ENCODE measurements around the gene TECPR2.

DNA sequence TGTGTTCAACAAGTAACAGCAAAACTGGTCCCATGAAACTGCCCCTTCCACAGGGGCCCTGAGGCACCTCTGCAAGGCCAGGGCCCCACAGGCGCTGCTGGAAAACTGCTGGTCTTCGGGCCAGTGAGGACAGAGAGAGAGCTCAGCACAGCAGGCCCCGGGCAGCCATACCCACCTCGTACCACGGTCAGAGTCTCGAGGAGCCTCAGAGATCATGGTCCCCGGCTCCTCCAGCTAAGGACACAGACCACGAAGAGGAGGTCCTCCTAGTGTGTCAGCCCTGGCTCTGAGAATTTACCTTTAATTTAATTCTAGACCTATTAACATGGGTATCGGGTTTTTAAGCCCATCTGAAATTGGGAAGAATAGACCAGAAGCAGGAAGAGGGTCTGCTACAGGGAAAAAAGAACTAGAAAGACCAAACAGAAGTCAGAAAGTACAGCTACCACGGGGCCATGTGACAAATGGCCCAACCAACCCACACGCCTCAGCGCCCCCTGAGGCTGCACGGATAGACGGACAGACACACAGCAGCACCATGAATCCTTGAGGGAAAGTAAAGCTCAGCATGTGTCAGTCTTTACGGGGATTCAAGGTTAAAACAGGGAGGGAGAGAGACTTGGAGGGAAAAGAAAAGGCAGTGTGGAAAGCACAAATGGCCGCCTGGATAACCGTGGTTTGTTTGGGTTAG lies 123.9 kb downstream of the TECPR2 start:
- TF ChIP-seq SMAD1 (CRISPR knock-in tag; IDR thresholded peaks at IDR 0.05; ENCODE audit: borderline replicate concordance, low read depth) (no peak), EP300 (IDR thresholded peaks at IDR 0.05; ENCODE audit: low read depth in 2 of 2, low read length in 2 of 2) (no peak), EP300 (CRISPR knock-in tag; IDR thresholded peaks at IDR 0.05; ENCODE audit: borderline replicate concordance) (no peak), SIN3A (IDR thresholded peaks at IDR 0.05; ENCODE audit: borderline replicate concordance, low read depth, low read length) (no peak), RAD21 (CRISPR knock-in tag; IDR thresholded peaks at IDR 0.05) (no peak), ERF (CRISPR knock-in tag; IDR thresholded peaks at IDR 0.05) (no peak), YY1 (IDR thresholded peaks at IDR 0.05; ENCODE audit: insufficient read depth, insufficient replicate concordance, low read depth, low read length) (no peak), ZNF343 (CRISPR knock-in tag; IDR thresholded peaks at IDR 0.05) (no peak)
- TF ChIP-seq, protein P1, sequence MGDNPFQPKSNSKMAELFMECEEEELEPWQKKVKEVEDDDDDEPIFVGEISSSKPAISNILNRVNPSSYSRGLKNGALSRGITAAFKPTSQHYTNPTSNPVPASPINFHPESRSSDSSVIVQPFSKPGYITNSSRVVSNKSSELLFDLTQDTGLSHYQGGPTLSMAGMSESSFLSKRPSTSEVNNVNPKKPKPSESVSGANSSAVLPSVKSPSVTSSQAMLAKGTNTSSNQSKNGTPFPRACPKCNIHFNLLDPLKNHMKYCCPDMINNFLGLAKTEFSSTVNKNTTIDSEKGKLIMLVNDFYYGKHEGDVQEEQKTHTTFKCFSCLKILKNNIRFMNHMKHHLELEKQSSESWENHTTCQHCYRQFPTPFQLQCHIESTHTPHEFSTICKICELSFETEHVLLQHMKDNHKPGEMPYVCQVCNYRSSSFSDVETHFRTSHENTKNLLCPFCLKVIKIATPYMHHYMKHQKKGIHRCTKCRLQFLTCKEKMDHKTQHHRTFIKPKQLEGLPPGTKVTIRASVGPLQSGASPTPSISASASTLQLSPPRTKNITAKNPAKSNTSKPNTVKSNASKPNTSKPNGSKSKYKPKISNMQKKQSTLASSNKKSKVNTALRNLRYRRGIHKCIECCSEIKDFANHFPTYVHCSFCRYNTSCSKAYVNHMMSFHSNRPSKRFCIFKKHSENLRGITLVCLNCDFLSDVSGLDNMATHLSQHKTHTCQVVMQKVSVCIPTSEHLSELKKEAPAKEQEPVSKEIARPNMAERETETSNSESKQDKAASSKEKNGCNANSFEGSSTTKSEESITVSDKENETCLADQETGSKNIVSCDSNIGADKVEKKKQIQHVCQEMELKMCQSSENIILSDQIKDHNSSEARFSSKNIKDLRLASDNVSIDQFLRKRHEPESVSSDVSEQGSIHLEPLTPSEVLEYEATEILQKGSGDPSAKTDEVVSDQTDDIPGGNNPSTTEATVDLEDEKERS (CRISPR knock-in tag; IDR thresholded peaks at IDR 0.05) = no peak
- TF ChIP-seq, protein P2, sequence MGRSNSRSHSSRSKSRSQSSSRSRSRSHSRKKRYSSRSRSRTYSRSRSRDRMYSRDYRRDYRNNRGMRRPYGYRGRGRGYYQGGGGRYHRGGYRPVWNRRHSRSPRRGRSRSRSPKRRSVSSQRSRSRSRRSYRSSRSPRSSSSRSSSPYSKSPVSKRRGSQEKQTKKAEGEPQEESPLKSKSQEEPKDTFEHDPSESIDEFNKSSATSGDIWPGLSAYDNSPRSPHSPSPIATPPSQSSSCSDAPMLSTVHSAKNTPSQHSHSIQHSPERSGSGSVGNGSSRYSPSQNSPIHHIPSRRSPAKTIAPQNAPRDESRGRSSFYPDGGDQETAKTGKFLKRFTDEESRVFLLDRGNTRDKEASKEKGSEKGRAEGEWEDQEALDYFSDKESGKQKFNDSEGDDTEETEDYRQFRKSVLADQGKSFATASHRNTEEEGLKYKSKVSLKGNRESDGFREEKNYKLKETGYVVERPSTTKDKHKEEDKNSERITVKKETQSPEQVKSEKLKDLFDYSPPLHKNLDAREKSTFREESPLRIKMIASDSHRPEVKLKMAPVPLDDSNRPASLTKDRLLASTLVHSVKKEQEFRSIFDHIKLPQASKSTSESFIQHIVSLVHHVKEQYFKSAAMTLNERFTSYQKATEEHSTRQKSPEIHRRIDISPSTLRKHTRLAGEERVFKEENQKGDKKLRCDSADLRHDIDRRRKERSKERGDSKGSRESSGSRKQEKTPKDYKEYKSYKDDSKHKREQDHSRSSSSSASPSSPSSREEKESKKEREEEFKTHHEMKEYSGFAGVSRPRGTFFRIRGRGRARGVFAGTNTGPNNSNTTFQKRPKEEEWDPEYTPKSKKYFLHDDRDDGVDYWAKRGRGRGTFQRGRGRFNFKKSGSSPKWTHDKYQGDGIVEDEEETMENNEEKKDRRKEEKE (IDR thresholded peaks at IDR 0.05) = no peak
